Vagina (tissue), 2 donors: ENCODE results near the gene CDH3. TPM values are rescaled to one million over a fixed set of nuclear protein-coding genes. Genes with fewer than 3 reads are reported as not detected.
A peak's percentile ranks its signal among the peaks of the same experiment; 100 is the strongest.

ENCODE experiments used
- DNase-seq, 2 donors: peaks; one replicate each; pipeline ENCODE4 v3.0.0-alpha.2; 2017; ENCODE audit errors: extremely low spot score in 2 of 2
- H3K27ac ChIP-seq: fragments of 200-600 bp; sonication (generic); one replicate; pipeline ENCODE4 v1.5.1; 2019
- H3K27me3 ChIP-seq: fragments of 200-600 bp; sonication (generic); one replicate; pipeline ENCODE4 v1.5.1; 2019
- H3K36me3 ChIP-seq, 2 donors: fragments of 200-600 bp; sonication (generic); one replicate each; pipeline ENCODE4 v1.5.1; 2017 to 2019
- H3K4me1 ChIP-seq: fragments of 200-600 bp; sonication (generic); one replicate; pipeline ENCODE4 v1.5.1; 2019
- H3K4me3 ChIP-seq, 2 donors: fragments of 200-600 bp; sonication (generic); 1 replicate in 1 of 2; 2 replicates in 1 of 2; pipeline ENCODE4 v1.5.1; 2016 to 2019
- H3K9me3 ChIP-seq: fragments of 200-600 bp; sonication (generic); one replicate; pipeline ENCODE4 v1.5.1; 2019
- CTCF ChIP-seq, 3 experiments: fragments of 450-650 bp in 2 of 3; fragments of 200-600 bp in 1 of 3; sonication (generic) in 1 of 3; IDR thresholded peaks; one replicate each; pipeline ENCODE4 v1.5.1; 2017 to 2019; ENCODE audit warnings: antibody characterized with exemption in 3 of 3, mild to moderate bottlenecking in 2 of 3, moderate library complexity in 2 of 3
- POLR2A ChIP-seq, 2 donors: fragments of 450-650 bp; IDR thresholded peaks; one replicate each; pipeline ENCODE4 v1.6.1; 2017; ENCODE audit warnings: antibody characterized with exemption in 2 of 2, mild to moderate bottlenecking in 2 of 2, moderate library complexity in 2 of 2
- POLR2AphosphoS5 ChIP-seq, 2 donors: sonication (generic); formaldehyde crosslinking; IDR thresholded peaks; one replicate each; pipeline ENCODE4 v1.9.0; 2017; ENCODE audit warnings: antibody characterized with exemption in 2 of 2, mild to moderate bottlenecking in 2 of 2, low read depth in 1 of 2; ENCODE audit not compliant: insufficient read depth in 1 of 2
- intact Hi-C: fragments of 100-400 bp; cut with DNase I; formaldehyde crosslinking; loops from one replicate; pipeline ENCODE4 v1.15.1; 2023
- total RNA-seq: library from RNA; depleted of rRNA; stranded (reverse); fragments of >200 nt; gene quantifications from one replicate; pipeline ENCODE4 v1.2.3, GENCODE V29; 2016

CDH3 gene
- total RNA-seq, 1 donor from 2014 or later, result 35.4 TPM

- no peak for DNase-seq
- intact Hi-C loops, result no loop called here
- H3K4me1 ChIP-seq, result no peaks in the 10 kb centered on the region
- H3K27me3 ChIP-seq, result no peaks in the 10 kb centered on the region
- no peak for TF ChIP-seq POLR2AphosphoS5 (IDR thresholded peaks at IDR 0.05; ENCODE audit: insufficient read depth in 1 of 2, low read depth in 1 of 2)
- no peak for TF ChIP-seq CTCF (IDR thresholded peaks at IDR 0.05)
- no peak for TF ChIP-seq POLR2A (IDR thresholded peaks at IDR 0.05)
- no peaks in the 10 kb centered on the region for H3K9me3 ChIP-seq
- no peaks in the 10 kb centered on the region for H3K36me3 ChIP-seq
- H3K27ac ChIP-seq, result no peak overlapping the region
- H3K4me3 ChIP-seq, result no peak overlapping the region
Measured at GRCh38 chr16:68629351-68629910, 15.7 kb upstream of the CDH3 start.

- TF ChIP-seq CTCF (IDR thresholded peaks at IDR 0.05) (no peak), POLR2A (IDR thresholded peaks at IDR 0.05) (no peak), POLR2AphosphoS5 (IDR thresholded peaks at IDR 0.05; ENCODE audit: insufficient read depth in 1 of 2, low read depth in 1 of 2) (no peak)
- intact Hi-C loops, result no loop called here
- Histone ChIP-seq H3K4me1 (no peaks in the 10 kb centered on the region), H3K36me3 (no peaks in the 10 kb centered on the region), H3K27ac (no peak overlapping the region), H3K9me3 (no peaks in the 10 kb centered on the region), H3K4me3 (no peak overlapping the region), H3K27me3 (no peaks in the 10 kb centered on the region)
- DNase-seq, result no peak
Measured at GRCh38 chr16:68636064-68636560, 9.0 kb upstream of the CDH3 start.

GRCh38 chr16:68636818-68637217, 8.3 kb upstream of the CDH3 start:
- Histone ChIP-seq H3K27ac (no peak overlapping the region), H3K4me1 (no peaks in the 10 kb centered on the region), H3K4me3 (no peak overlapping the region), H3K9me3 (no peaks in the 10 kb centered on the region), H3K36me3 (no peaks in the 10 kb centered on the region), H3K27me3 (no peaks in the 10 kb centered on the region)
- TF ChIP-seq POLR2A (IDR thresholded peaks at IDR 0.05) (no peak), CTCF (IDR thresholded peaks at IDR 0.05) (no peak), POLR2AphosphoS5 (IDR thresholded peaks at IDR 0.05; ENCODE audit: insufficient read depth in 1 of 2, low read depth in 1 of 2) (no peak)
- DNase-seq, result no peak
- intact Hi-C loops, result no loop called here

- Histone ChIP-seq H3K4me3 (no peak overlapping the region), H3K27ac (no peak overlapping the region), H3K36me3 (no peaks in the 10 kb centered on the region), H3K27me3 (no peaks in the 10 kb centered on the region), H3K9me3 (no peaks in the 10 kb centered on the region), H3K4me1 (peaks cover 24% of the 10 kb centered on the region)
- no peak for TF ChIP-seq POLR2AphosphoS5 (IDR thresholded peaks at IDR 0.05; ENCODE audit: insufficient read depth in 1 of 2, low read depth in 1 of 2)
- no peak for TF ChIP-seq CTCF (IDR thresholded peaks at IDR 0.05)
- TF ChIP-seq POLR2A (IDR thresholded peaks at IDR 0.05), result no peak
- DNase-seq, result no peak
- intact Hi-C loops, result no loop called here
Measured at GRCh38 chr16:68640972-68641371, 4.1 kb upstream of the CDH3 start.

- TF ChIP-seq POLR2AphosphoS5 (IDR thresholded peaks at IDR 0.05; ENCODE audit: insufficient read depth in 1 of 2, low read depth in 1 of 2) (no peak), CTCF (IDR thresholded peaks at IDR 0.05) (no peak), POLR2A (IDR thresholded peaks at IDR 0.05) (no peak)
- DNase-seq, result no peak
- Histone ChIP-seq H3K4me3 (peak overlapping the region; percentile 11 to 35), H3K9me3 (no peaks in the 10 kb centered on the region), H3K4me1 (peaks cover 29% of the 10 kb centered on the region), H3K36me3 (no peaks in the 10 kb centered on the region), H3K27me3 (no peaks in the 10 kb centered on the region), H3K27ac (no peak overlapping the region)
- intact Hi-C loops, result no loop called here
Measured at GRCh38 chr16:68642047-68642435, 3.1 kb upstream of the CDH3 start.
